ENCODE measurements around the gene MEOX1.

- no peak for TF ChIP-seq CTCF (IDR thresholded peaks at IDR 0.05)
- no peak for TF ChIP-seq EP300 (IDR thresholded peaks at IDR 0.05)
- no peak for TF ChIP-seq POLR2A (IDR thresholded peaks at IDR 0.05)
- no peak for TF ChIP-seq POLR2AphosphoS5 (IDR thresholded peaks at IDR 0.05)
These were observed 51.9 kb downstream of the MEOX1 start for GRCh38 chr17:43609613-43610385.

All from suprapubic skin (tissue), 4 donors.